Stimulated activated CD8-positive, alpha-beta memory T cell treated with anti-CD3 and anti-CD28 coated beads, Interleukin-7, amount 100 ng/mL, for 1 hour (primary cell): Measurements from ENCODE around the gene DDX17.

ENCODE experiments used
- DNase-seq, 2 donors: peaks; one replicate each; pipeline ENCODE4 v3.0.0-alpha.2; 2020; ENCODE audit warnings: low read depth in 2 of 2

The DDX17 gene

DNA sequence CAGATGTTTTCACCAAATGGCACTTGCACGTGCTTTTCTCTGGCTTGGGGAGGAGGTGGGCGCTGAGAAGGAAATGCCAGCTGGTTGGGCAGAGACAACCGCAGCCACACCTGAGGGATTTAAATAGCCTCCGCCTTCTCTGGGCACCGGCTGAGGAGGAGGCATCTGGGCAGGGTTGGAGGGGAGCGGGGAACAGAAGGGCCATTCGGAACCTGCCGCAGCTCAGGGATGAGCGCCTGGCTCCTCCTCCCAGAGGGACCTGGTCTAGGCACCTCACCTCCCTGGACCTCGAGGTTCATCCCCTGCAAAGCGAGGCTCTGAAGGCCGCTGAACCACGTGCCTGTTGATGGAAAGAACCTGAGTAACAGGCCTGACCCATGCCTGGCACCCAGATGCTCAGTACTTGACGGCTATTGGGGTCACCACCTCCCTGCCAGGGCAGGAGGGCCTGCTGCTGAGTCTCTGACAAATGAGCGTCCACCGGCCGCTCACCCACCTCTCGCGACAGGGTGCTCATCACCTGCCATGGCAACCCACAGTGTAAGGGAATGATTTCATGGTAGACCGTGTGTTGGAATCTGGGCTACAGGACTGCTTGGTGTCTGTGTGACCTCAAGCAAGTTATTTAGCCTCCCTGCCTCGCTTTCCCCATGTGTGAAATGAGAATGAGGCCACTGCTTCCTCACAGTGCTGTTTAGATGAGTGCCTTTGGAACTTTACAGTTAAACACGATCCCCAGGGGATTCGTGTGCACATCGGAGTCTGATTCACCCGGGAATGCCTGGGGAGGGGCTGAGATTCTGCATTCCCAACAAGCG lies 40.2 kb downstream of the DDX17 start:
- DNase-seq = no peak

- no peak for DNase-seq
Observed at GRCh38 chr22:38464992-38465672, 41.0 kb downstream of the DDX17 start.

DNA sequence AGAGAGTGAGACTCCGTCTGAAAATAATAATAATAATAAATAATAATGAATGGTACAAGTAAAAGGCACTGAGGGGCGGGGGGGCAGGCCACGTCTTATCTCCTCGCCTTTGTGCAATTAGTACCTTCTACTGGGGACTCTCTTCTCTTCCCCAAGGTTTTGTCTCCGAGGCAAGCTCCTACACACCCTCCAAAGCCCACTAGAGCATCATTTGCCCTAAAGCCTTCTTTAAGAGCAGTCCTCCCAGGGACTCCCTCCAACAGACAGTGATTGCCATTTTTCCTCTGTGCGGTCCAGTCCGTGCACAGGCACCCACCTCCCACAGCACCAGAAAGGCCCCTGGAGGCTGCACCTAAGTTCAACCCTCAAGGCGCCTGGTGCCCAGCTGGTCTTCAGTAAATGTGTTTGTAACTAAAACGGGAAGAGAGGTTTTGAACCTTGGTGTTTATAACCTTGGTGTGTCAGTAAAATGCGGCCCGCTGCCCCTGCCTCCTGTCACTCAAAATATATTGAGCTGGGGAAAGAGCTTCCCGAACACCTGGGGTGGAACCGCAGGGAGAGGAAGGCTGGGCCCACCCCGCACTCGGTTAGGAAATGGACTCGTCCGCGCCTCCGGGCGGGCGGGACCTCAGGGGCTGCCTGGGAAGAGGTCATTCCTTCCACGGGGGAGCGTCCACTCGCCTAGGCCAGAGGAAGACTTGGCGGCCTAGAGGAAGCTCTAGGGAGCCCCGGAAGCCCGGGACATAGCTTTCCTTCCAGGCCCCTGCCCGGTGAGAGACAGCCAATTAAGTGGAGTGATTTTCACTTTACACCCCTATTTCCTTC lies 42.9 kb downstream of the DDX17 start:
- no peak for DNase-seq

- DNase-seq = peak in 1 of 2 donors; percentile 5
Observed at GRCh38 chr22:38461414-38462081, 44.6 kb downstream of the DDX17 start.

- no peak for DNase-seq
Observed at GRCh38 chr22:38461057-38461413, 45.1 kb downstream of the DDX17 start.

DNA sequence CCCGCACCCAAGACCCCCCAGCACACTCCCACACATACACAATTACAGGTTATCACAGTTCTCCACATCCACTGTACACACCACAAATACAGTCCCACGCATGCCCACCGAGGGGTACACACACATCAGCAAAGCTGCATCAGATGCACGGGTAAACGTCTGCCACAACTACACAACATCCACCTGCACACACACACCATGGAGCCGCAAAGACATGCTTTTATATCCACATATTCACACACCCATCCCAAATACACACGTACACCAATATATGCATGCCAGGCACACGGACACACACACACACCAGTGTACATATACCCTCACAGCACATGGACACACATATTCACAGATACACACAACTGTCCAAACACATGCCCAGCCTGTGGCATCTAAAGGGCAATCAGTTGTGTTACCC lies 45.7 kb downstream of the DDX17 start:
- DNase-seq = no peak

DNA sequence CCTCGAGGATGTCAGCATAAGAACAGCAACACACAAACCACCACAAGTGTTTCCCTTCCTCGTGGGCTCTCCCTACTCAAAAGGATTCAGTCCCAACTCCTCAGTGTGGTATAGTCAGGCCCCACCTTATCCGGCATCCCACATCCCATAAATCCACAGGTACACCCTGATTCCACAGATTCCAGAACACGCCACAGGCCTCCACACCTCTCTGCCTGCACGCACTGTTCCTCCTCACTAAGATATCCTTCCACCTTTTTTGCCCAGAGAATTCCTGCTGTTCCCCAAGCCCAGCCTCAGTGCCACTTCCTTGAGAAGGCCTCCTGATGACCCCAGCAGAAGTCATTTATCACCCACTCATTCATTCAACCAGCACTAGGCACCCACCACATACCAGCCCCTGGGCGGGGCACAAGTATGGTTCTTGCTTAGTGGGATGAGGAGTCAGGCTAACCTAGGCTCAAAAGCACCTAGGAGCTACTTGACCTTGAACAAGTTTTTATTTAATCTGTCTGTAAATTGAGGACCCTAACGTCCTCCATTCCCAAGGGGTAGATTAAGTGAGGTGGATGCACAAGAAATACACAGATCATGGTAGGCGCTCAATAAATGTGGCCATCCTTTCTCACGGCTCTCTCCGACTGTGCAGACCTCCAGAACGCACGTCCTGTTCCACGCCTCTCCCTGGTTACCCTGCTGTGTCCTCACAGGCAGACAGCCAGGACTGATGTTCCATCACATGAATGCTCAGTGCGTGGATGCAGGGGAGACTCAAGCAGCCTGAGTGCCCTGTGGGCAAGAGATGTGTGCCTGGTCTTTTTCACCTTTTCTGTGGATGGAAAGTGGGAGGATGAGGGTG lies 49.0 kb downstream of the DDX17 start:
- no peak for DNase-seq

- no peak for DNase-seq
Observed at GRCh38 chr22:38456272-38456835, 49.8 kb downstream of the DDX17 start.

DNA sequence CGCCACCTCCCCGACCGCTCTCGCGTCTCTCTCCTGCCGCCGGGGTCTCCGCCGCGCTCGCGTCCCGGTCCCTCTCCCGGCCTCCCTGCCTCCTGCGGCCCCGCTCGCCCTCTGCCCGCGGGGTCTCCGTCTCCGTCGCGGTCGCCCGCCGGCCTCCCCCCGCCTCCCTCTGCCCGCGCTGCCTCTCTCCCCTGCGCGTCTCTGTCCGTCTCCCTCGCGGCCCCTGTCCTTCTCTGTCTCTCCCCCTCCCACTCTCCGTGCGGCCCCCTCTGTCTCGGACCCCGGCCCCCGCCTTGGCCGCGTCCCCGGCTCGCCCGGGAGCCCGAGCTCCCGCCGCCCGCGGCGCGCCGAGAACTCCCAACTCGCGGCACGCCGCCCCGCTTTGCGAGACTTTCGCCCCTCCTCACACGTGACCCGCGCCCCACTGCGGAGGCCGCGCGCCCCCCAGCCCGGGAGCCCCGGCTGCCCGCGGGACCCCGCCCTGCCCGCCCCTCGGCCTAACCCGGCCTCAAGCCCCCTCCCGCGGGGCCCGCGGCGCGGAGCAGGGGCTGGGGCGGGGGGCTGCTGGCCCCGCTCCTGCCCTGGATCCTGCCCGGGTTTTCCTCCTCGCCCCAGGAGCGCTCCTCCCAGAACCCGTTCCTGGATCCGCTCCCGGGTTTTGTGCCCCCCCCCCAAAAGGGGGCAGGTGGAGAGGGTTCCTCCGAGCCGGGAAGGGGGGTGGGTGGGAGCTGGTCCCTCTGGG lies 50.4 kb downstream of the DDX17 start:
- DNase-seq = no peak

DNA sequence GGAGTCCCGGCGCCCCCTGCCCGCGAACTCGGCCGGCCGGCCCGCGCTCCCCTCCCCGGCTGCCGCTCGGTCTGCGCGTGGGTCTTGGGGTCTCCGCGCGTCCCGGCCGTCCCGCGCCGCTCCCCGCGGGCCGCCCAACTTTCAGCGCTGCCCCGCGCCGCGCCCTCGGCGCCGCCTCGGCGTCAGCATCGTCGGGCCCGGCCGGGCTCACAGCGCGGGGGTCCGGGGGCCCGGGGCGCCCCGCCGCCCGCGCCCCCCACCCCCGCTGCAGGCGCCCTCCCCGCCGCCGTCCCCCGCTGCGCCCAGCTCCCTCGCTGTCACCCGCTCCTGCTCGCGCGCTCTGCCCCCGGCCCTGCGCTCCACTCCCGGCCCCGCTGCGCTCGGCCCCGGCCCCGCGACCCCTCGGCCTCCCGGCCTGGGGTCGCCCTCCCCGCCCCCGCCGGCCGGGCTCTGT lies 51.0 kb downstream of the DDX17 start, which contains the start of gene KCNJ4:
Gene KCNJ4, minus strand, starts transcription at position 124 of the 454 bp plus-strand sequence. CDS start 27,067 bp downstream, outside the sequence.
- no peak for DNase-seq

GRCh38 chr22:38454353-38455075 lies 51.6 kb downstream of the DDX17 start:
- no peak for DNase-seq

DNA sequence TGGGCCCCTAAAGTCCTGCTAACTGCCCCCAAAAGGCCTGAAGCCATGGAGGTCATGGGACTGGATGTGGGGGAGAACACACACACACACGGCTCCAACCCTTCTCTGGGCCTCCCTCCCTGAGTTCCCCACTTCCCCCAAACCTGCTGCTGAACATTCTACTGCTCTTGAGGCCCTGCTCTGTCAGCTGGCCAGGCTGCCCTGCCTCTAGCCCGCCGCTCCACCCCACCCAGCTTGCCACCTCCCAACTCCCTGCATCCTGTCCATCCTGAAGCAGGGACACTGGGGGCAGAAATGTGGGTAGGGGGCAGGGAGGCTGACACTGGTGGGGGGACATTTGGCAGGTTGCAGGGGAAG lies 52.1 kb downstream of the DDX17 start:
- DNase-seq = no peak

DNA sequence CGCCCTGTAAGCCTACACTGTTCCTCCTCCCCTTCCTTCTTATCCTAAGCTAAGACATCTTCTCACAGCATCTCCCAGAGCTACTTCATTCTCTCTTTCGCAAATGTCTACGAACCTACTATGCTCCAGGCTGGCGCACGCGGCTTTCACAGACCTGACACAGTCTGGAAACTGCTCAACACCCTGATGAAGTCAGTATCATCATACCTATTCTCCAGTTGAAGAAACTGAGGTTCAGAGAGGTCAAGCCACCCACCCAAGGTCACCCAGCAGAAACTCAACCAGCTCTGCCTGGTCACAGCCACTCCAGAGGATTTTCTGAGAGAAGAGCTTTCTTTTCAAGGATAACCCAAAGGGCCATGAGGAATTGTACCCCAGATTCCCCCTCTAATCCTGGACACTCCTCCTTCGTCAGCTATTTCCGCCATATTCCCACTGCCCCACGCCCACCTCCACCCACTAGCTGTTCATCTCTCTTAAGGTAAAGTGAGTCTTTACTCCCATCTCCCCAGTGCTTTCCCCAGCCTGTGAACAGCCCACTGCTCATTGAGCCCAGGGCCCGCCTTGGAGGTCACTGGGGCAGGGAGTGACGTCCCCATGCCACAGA lies 52.9 kb downstream of the DDX17 start:
- no peak for DNase-seq

GRCh38 chr22:38452373-38453065 lies 53.6 kb downstream of the DDX17 start:
- DNase-seq = no peak

DNA sequence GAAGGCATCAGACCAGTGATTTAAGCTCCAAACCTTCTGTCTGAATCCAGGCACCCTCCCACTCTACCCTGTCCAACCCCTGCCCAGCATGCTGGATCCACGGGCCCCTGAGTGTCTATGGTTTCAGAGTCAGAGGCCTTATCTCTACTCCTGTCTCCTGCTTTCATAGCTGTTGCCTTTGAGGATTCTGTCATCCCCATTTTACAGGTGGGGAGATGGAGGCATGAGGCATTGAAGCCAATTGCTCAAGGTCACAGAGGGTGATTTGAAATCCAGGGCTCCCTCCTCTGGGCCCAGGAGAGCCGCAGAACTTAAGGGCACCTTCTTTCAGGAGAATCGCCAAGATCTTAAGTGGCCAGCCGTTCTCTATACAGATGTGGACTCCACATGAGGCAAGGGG lies 54.2 kb downstream of the DDX17 start:
- DNase-seq = no peak

GRCh38 chr22:38451404-38451803 lies 54.7 kb downstream of the DDX17 start:
- DNase-seq = no peak

DNA sequence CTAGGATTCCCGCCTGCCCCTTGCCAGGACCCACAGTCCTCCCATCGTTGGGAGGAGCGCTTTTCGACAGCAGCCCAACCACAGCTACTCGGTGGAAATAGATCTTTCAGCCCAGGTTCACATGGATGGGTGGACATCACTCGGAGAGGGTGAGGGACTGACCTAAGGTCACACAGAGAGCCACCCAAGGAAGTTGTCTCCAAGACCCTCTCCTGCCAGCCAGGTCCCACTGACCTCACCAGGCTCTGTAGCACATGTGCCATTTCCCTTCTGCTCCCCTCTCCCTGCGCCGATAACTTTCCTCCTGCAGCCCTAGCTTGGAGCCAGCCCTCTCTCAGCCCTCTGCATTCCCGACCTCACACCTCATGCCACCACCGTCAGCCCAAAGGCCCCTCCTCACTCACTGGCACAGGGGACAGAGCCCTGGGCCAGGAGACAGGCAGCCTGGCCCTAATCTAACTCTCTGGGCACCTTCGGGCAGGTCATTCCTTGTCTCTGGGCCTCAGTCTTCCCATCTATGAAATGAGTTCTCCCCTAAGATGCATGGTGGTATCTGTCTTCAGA lies 55.8 kb downstream of the DDX17 start:
- no peak for DNase-seq

GRCh38 chr22:38449776-38450175 lies 56.3 kb downstream of the DDX17 start:
- DNase-seq = no peak
